SU-DHL-6 (cell line): ENCODE results near the gene SFI1.
"Not testable (repeated sequence)": the region's sequence is repeated elsewhere in the genome, so short reads cannot be mapped to it uniquely, and the experiment has no call there.

Experiments
- H2AFZ ChIP-seq: fragments of 200-600 bp; sonication (generic); 2 replicates; pipeline ENCODE4 v1.6.1; 2014; ENCODE audit warnings: low read depth, mild to moderate bottlenecking, moderate library complexity, mixed read lengths, antibody characterized with exemption, low read length; ENCODE audit not compliant: severe bottlenecking
- H3F3A ChIP-seq: fragments of 200-600 bp; shearing (Covaris generic); 2 replicates; pipeline ENCODE4 v1.6.0; 2016; ENCODE audit warnings: antibody characterized with exemption, mild to moderate bottlenecking; ENCODE audit not compliant: insufficient read depth
- H3K27ac ChIP-seq: fragments of 200-600 bp; sonication (generic); 2 replicates; pipeline ENCODE4 v1.5.1; 2016; ENCODE audit warnings: low read depth, mild to moderate bottlenecking, low read length, moderate library complexity, mixed read lengths
- H3K27me3 ChIP-seq: fragments of 200-600 bp; sonication (generic), shearing (Covaris generic); 2 replicates; pipeline ENCODE4 v1.6.0; 2014; ENCODE audit warnings: mild to moderate bottlenecking, low read length
- H3K36me3 ChIP-seq: fragments of 200-600 bp; sonication (generic); 2 replicates; pipeline ENCODE4 v1.6.1; 2014; ENCODE audit warnings: mild to moderate bottlenecking, low read length, mixed read lengths
- H3K4me2 ChIP-seq: fragments of 300-600, 200-600 bp; shearing (Covaris generic), sonication (generic); 2 replicates; pipeline ENCODE4 v1.6.0; 2014; ENCODE audit warnings: low read length, low read depth, mild to moderate bottlenecking; ENCODE audit not compliant: poor library complexity, severe bottlenecking
- H3K4me3 ChIP-seq: fragments of 200-600 bp; sonication (generic); 2 replicates; pipeline ENCODE4 v1.5.1; 2014; ENCODE audit warnings: antibody characterized with exemption, low read length, mild to moderate bottlenecking, mixed read lengths; ENCODE audit not compliant: insufficient read depth, poor library complexity, severe bottlenecking
- H3K79me2 ChIP-seq: fragments of 200-600 bp; sonication (generic); 2 replicates; pipeline ENCODE4 v1.6.1; 2014; ENCODE audit warnings: mild to moderate bottlenecking, low read length, moderate library complexity; ENCODE audit not compliant: insufficient read depth
- H3K9ac ChIP-seq: fragments of 200-600 bp; sonication (generic); 2 replicates; pipeline ENCODE4 v1.7.0; 2014; ENCODE audit warnings: mild to moderate bottlenecking, low read length
- H3K9me2 ChIP-seq: fragments of 200-600 bp; sonication (generic); replicated peaks from 2 replicates; pipeline ENCODE4 v1.6.1; 2014; ENCODE audit warnings: low read length; ENCODE audit not compliant: insufficient read depth
- H3K9me3 ChIP-seq: fragments of 200-600 bp; sonication (generic); 2 replicates; pipeline ENCODE4 v1.6.1; 2014; ENCODE audit warnings: low read length, mixed read lengths; ENCODE audit not compliant: insufficient read depth
- H4K20me1 ChIP-seq: fragments of 200-600 bp; sonication (generic); 2 replicates; pipeline ENCODE4 v1.6.1; 2014; ENCODE audit warnings: low read depth, mild to moderate bottlenecking, antibody characterized with exemption, low read length, moderate library complexity, mixed read lengths
- EZH2phosphoT487 ChIP-seq: fragments of 200-600 bp; sonication (generic), shearing (Covaris generic); conservative IDR thresholded peaks from 2 replicates; pipeline ENCODE4 v1.6.1; 2018; ENCODE audit warnings: mild to moderate bottlenecking, antibody characterized with exemption, low read length, moderate library complexity, mixed read lengths
- TF ChIP-seq, protein P1 (sequence below): fragments of 200-600 bp; sonication (generic); IDR thresholded peaks from one replicate; pipeline ENCODE4 v1.5.1; 2017; ENCODE audit warnings: antibody characterized with exemption, mild to moderate bottlenecking, low read length, moderate library complexity; ENCODE audit not compliant: insufficient read depth, poor library complexity, severe bottlenecking

Gene SFI1

DNA sequence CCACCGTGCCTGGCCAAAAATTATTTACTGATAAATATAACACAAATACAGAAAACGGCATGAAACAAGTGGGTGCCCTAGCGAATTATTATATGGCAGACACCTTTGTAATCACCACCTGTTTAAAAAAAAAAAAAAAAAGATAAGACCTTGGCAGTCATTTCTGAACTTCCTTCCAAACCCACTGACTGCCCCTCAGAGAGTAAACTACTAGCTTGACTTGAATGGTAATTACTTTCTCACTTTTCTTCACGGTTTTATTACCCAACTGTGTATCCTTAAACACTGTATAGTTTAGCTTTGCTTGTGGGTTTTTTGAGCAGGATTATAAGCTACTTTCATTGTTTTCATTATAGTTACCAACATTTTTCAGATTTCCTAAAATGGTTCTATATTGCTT is 23.7 kb downstream of the SFI1 start:
- no peaks in the 10 kb centered on the region for H4K20me1 ChIP-seq
- no peak overlapping the region for H3K27ac ChIP-seq
- peaks cover 75% of the 10 kb centered on the region for H3K79me2 ChIP-seq
- TF ChIP-seq EZH2phosphoT487, result no peak
- TF ChIP-seq, protein P1, sequence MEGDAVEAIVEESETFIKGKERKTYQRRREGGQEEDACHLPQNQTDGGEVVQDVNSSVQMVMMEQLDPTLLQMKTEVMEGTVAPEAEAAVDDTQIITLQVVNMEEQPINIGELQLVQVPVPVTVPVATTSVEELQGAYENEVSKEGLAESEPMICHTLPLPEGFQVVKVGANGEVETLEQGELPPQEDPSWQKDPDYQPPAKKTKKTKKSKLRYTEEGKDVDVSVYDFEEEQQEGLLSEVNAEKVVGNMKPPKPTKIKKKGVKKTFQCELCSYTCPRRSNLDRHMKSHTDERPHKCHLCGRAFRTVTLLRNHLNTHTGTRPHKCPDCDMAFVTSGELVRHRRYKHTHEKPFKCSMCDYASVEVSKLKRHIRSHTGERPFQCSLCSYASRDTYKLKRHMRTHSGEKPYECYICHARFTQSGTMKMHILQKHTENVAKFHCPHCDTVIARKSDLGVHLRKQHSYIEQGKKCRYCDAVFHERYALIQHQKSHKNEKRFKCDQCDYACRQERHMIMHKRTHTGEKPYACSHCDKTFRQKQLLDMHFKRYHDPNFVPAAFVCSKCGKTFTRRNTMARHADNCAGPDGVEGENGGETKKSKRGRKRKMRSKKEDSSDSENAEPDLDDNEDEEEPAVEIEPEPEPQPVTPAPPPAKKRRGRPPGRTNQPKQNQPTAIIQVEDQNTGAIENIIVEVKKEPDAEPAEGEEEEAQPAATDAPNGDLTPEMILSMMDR, result no peak
- H3K4me3 ChIP-seq, result no peak overlapping the region
- no peaks in the 10 kb centered on the region for H3K9me2 ChIP-seq
- H3K27me3 ChIP-seq, result no peaks in the 10 kb centered on the region
- H3K9ac ChIP-seq, result no peak overlapping the region
- H2AFZ ChIP-seq, result no peak overlapping the region
- H3F3A ChIP-seq, result no peaks in the 10 kb centered on the region; the same call in 1 of the 2 replicates
- no peak overlapping the region for H3K4me2 ChIP-seq
- H3K9me3 ChIP-seq, result no peaks in the 10 kb centered on the region
- peaks cover 5% of the 10 kb centered on the region; the same call in 1 of the 2 replicates for H3K36me3 ChIP-seq

DNA sequence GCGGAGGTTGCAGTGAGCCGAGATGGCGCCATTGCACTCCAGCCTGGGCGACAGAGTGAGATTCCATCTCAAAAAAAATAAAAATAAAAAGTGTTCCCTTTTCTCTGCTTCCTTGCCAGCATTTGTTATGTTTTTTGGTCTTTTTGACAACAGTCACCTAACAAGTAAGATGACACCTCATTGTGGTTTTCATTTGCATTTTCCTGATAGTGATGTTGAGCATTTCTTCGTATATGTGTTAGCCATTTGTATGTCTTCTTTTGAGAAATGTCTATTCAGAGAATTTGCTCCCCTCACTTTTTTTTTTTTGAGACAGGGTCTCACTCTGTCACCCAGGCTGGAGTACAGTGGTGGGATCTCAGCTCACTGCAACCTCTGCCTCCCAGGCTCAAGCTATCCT is 27.8 kb downstream of the SFI1 start:
- H3F3A ChIP-seq, H3K4me3 ChIP-seq, H3K27me3 ChIP-seq, H4K20me1 ChIP-seq, H3K9me3 ChIP-seq, H3K9ac ChIP-seq, H3K36me3 ChIP-seq, H2AFZ ChIP-seq, H3K9me2 ChIP-seq, H3K4me2 ChIP-seq, H3K27ac ChIP-seq: not testable (repeated sequence)
- peaks cover 73% of the 10 kb centered on the region for H3K79me2 ChIP-seq

DNA sequence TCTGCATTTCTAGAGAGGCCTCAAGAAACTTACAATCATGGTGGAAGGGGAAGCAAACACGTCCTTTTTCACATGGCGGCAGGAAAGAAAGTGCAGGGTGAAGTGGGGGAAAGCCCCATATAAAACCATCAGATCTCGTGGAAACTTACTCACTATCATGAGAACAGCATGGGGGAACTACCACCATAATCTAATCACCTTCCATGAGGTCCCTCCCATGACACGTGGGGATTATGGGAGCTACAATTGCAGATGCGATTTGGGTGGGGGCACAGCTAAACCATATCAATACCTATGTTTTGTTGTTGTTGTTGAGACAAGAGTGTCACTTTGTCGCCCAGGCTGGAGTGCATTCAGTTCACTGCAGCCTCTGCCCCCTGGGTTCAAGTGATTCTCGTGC is 29.9 kb downstream of the SFI1 start:
- Histone ChIP-seq H3K27ac (no peak overlapping the region), H2AFZ (no peak overlapping the region), H3K9me2 (no peaks in the 10 kb centered on the region), H4K20me1 (no peaks in the 10 kb centered on the region), H3K4me3 (no peak overlapping the region), H3K27me3 (no peaks in the 10 kb centered on the region), H3F3A (no peaks in the 10 kb centered on the region), H3K36me3 (peaks cover 5% of the 10 kb centered on the region; the same call in 1 of the 2 replicates), H3K9me3 (no peaks in the 10 kb centered on the region), H3K79me2 (peaks cover 54% of the 10 kb centered on the region), H3K4me2 (no peak overlapping the region), H3K9ac (no peak overlapping the region)
- no peak for TF ChIP-seq EZH2phosphoT487
- TF ChIP-seq, protein P1, result no peak

DNA sequence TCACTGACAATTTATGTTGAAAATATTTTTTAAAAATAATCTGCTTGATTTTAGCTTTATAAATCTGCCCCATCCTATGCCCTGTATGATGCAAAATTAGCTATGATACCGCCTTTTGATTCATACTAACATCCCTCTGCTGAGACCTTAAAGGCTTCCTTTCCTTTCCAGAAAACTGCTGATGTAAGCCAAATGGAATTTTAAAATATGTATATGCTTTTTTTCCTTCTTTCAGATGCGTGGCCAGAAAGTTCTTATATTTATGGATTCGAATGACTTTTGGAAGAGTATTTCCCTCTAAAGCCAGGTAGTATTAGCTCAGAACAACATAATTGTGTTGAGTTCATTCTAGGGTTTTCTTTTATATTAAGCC is 34.5 kb downstream of the SFI1 start:
- Histone ChIP-seq H2AFZ (no peak overlapping the region), H3K27me3 (no peaks in the 10 kb centered on the region), H3K4me3 (no peak overlapping the region), H4K20me1 (no peaks in the 10 kb centered on the region), H3K27ac (no peak overlapping the region), H3F3A (no peaks in the 10 kb centered on the region), H3K36me3 (no peaks in the 10 kb centered on the region; the same call in 1 of the 2 replicates), H3K9me3 (no peaks in the 10 kb centered on the region), H3K4me2 (no peak overlapping the region), H3K9me2 (no peaks in the 10 kb centered on the region), H3K9ac (no peak overlapping the region), H3K79me2 (peaks cover 11% of the 10 kb centered on the region)
- TF ChIP-seq EZH2phosphoT487, result no peak
- TF ChIP-seq, protein P1, result no peak
